Measurements from ENCODE around the gene MCMBP.

The MCMBP gene

GRCh38 chr10:119867317-119867716 lies 5.3 kb downstream of the MCMBP start:
- no peak for TF ChIP-seq CTCF (IDR thresholded peaks at IDR 0.05; ENCODE audit: borderline replicate concordance, insufficient read depth, low read depth, low read length)
- H3K4me3 ChIP-seq (ENCODE audit: low read depth, low read length): no peak overlapping the region

GRCh38 chr10:119865699-119866240 lies 6.9 kb downstream of the MCMBP start:
- no peak overlapping the region for H3K4me3 ChIP-seq (ENCODE audit: low read depth, low read length)

GRCh38 chr10:119863951-119864565 lies 8.6 kb downstream of the MCMBP start:
- TF ChIP-seq CTCF (IDR thresholded peaks at IDR 0.05; ENCODE audit: borderline replicate concordance, insufficient read depth, low read depth, low read length): no peak
- no peak overlapping the region for H3K4me3 ChIP-seq (ENCODE audit: low read depth, low read length)

More at GRCh38 chr10:119865699-119866240, 6.9 kb downstream of the MCMBP start:
- no peak for TF ChIP-seq CTCF (IDR thresholded peaks at IDR 0.05; ENCODE audit: borderline replicate concordance, insufficient read depth, low read depth, low read length)

- H3K4me3 ChIP-seq (ENCODE audit: low read depth, low read length): no peak overlapping the region
- no peak for TF ChIP-seq CTCF (IDR thresholded peaks at IDR 0.05; ENCODE audit: borderline replicate concordance, insufficient read depth, low read depth, low read length)
These were observed 10.1 kb downstream of the MCMBP start for GRCh38 chr10:119862524-119862923.

- TF ChIP-seq CTCF (IDR thresholded peaks at IDR 0.05; ENCODE audit: borderline replicate concordance, insufficient read depth, low read depth, low read length): no peak
- no peak overlapping the region for H3K4me3 ChIP-seq (ENCODE audit: low read depth, low read length)
These were observed 11.6 kb downstream of the MCMBP start for GRCh38 chr10:119860866-119861607.

- TF ChIP-seq CTCF (IDR thresholded peaks at IDR 0.05; ENCODE audit: borderline replicate concordance, insufficient read depth, low read depth, low read length): peak; percentile 27; the same call in 1 of the 2 replicates
- H3K4me3 ChIP-seq (ENCODE audit: low read depth, low read length): no peak overlapping the region
These were observed 13.0 kb downstream of the MCMBP start for GRCh38 chr10:119859420-119860258.

All from GM12875 (cell line).